Activated CD8-positive, alpha-beta memory T cell treated with anti-CD3 and anti-CD28 coated beads for 1 hour (primary cell): Measurements from ENCODE around the gene BPIFB4.

ENCODE experiments used
- DNase-seq, 2 donors: peaks; one replicate each; pipeline ENCODE4 v3.0.0-alpha.2; 2020; ENCODE audit warnings: low read depth in 1 of 2; ENCODE audit errors: extremely low read depth in 1 of 2

BPIFB4 gene

DNA sequence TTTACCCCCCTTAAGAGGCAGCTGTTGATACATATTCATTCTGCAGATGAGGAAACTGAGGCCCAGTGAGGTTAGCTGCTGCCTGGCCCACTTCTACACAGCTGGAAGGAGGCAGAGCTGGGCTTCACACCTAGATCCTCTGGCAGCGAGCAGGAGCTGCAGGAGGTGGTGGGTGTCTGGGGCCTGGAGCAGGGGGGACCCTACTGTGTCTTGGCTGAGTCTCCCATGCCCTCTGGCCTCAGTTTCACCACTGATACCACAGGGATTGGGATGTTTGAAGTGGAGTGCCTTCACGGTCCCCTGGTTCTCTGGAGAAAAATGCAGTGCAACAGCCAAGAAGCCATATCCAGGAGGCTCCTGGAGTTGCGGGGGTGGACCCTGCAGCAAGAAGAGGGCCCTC is 80.3 kb downstream of the BPIFB4 start:
- DNase-seq = no peak

DNA sequence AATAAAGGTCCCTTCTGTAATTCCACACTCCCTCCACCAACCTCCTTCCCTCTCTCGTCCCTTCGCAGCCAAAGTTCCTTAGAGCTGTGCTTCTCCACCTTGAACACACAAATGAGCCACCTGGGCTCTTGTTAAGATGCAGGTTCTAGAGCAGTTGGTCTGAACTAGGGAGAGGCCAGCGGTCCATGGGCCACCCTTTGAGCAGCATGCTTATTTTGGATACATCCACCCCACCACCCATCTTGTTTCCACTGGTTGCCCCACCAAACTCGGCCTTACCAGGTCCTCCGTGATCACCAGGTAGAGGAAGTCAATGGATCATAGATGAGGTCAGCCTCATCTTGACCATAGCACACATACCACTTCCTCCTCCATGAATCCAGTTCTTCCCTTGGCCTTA is 81.2 kb downstream of the BPIFB4 start:
- DNase-seq = no peak
